Memory B cell (primary cell): ENCODE measurements around the gene HSPG2.

Experiments used
- ATAC-seq: fragments of 150-1000 bp; cut with Tn5 transposase; 2 replicates; pipeline ENCODE4 v1.10.0; 2021; ENCODE audit warnings: low read depth, mild to moderate bottlenecking, moderate library complexity
- DNase-seq, 2 donors: peaks; one replicate each; pipeline ENCODE4 v3.0.0; 2022; ENCODE audit warnings: low spot score in 2 of 2
- H3K27ac Mint-ChIP-seq: one replicate; pipeline ENCODE4 v1.8.0; 2022; ENCODE audit warnings: mild to moderate bottlenecking, moderate library complexity, mixed read lengths
- H3K27me3 Mint-ChIP-seq: one replicate; pipeline ENCODE4 v1.8.0; 2022; ENCODE audit warnings: mixed read lengths
- H3K36me3 Mint-ChIP-seq: one replicate; pipeline ENCODE4 v1.8.0; 2022; ENCODE audit warnings: mild to moderate bottlenecking, mixed read lengths
- H3K4me1 Mint-ChIP-seq: one replicate; pipeline ENCODE4 v1.8.0; 2022; ENCODE audit warnings: mixed read lengths
- H3K4me3 Mint-ChIP-seq: one replicate; pipeline ENCODE4 v1.8.0; 2022; ENCODE audit warnings: mild to moderate bottlenecking, moderate library complexity, mixed read lengths
- H3K9me3 Mint-ChIP-seq: one replicate; pipeline ENCODE4 v1.8.0; 2022; ENCODE audit warnings: mixed read lengths

The HSPG2 gene

DNA sequence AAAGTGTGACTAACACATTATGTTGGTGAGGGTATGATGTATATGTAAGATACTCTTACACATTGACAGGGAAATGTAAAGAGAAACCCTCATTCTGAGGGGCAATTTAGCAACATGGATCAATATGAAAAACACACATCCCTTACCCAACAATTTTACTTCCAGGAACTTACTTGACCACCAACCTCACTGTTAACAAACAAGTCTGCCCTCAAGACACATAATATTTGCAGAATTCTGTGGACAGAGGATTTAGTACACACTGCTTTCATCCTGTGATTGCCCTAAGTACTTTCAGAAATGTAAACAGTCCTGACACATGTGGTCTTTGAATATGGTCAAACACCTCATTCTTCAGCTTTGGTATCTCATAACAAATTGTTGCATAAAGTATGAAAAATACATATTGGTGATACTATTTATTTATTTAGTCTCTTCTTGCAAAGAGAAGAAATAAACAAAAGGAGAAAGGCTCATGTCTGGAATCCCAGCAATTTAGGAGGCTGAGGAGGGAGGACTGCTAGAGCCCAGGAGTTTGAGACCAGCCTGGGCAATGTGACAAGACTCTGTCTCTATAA is 161.0 kb downstream of the HSPG2 start:
- Mint-ChIP-seq H3K27me3 (no peaks in the 10 kb centered on the region), H3K36me3 (peaks cover 14% of the 10 kb centered on the region), H3K4me3 (no peak overlapping the region), H3K4me1 (peaks cover 37% of the 10 kb centered on the region), H3K9me3 (peaks cover 2% of the 10 kb centered on the region), H3K27ac (peak overlapping the region; percentile 58)
- no peak for ATAC-seq
- DNase-seq = no peak

DNA sequence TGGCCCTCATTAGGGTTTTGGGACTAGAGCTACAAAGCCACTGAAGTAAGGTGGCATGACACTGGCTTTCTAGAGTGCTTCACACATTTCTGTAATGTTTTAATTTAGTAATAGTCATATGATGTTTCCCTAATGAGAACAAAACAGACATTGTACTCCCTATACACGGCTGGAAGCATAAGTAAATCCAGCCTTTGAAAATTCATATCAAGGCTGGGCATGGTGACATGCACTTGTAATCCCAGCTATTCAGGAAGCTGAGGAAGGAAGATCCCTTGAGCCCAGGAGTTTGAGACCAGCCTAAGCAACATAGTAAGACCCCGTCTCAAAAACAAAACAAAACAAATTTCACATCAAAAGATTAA is 161.6 kb downstream of the HSPG2 start:
- Mint-ChIP-seq H3K4me3 (no peak overlapping the region), H3K27me3 (no peaks in the 10 kb centered on the region), H3K36me3 (peaks cover 14% of the 10 kb centered on the region), H3K9me3 (peaks cover 2% of the 10 kb centered on the region), H3K27ac (peak overlapping the region; percentile 58), H3K4me1 (peaks cover 37% of the 10 kb centered on the region)
- ATAC-seq = no peak
- no peak for DNase-seq

DNA sequence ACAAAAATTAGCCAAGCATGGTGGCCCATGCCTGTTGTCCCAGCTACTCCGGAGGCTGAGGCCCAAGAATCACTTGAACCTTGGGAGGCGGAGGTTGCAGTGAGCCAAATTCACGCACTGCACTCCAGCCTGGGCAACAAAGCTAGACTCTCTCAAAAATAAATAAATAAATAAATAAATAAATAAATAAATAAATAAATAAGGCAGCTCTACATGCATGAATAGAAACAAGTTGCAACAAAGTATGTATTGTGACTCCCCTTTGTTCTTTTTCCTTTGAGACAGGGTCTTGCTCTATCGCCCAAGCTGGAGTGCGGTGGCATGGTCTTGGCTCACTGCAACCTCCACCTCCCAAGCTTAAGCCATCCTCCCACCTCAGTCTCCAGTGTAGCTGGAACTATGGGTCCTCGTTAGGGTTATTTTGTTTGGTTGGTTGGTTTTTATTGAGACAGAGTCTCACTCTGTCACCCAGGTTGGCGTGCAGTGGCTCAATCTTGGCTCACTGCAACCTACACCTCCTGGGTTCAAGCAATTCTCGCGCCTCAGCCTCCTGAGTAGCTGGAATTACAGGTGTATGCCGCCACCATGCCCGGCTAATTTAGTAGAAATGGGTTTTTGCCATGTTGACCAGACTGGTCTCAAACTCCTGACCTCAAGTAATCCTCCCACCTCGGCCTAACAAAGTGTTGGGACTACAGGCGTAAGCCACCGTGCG is 162.1 kb downstream of the HSPG2 start:
- ATAC-seq = no peak
- no peak overlapping the region for H3K4me3 Mint-ChIP-seq
- peaks cover 16% of the 10 kb centered on the region for H3K36me3 Mint-ChIP-seq
- H3K9me3 Mint-ChIP-seq = peaks cover 2% of the 10 kb centered on the region
- no peaks in the 10 kb centered on the region for H3K27me3 Mint-ChIP-seq
- H3K4me1 Mint-ChIP-seq = peaks cover 35% of the 10 kb centered on the region
- H3K27ac Mint-ChIP-seq = peak overlapping the region; percentile 58
- DNase-seq = no peak

DNA sequence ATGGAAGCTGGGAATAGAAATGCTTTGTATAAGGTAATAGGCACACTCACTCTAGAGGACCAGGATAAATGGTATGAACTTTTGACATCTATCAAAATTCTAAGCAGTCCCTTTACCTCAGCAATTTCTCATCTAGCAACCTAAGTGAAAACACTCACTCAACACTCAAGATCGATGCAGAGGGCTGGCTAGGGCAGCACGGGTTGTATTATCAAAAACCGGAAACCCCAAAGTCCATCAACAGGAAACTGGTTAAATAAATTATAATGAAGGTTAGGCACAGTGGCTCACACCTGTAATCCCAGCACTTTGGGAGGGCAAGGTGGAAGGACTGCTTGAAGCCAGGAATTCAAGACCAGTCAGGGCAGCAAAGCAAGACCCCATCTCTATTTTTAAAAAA is 163.5 kb downstream of the HSPG2 start:
- peaks cover 2% of the 10 kb centered on the region for H3K9me3 Mint-ChIP-seq
- no peaks in the 10 kb centered on the region for H3K27me3 Mint-ChIP-seq
- ATAC-seq (peak; percentile 73), DNase-seq (no peak)
- H3K4me3 Mint-ChIP-seq = peak overlapping the region; percentile 27
- peak overlapping the region; percentile 74 for H3K27ac Mint-ChIP-seq
- peaks cover 34% of the 10 kb centered on the region for H3K4me1 Mint-ChIP-seq
- peaks cover 21% of the 10 kb centered on the region for H3K36me3 Mint-ChIP-seq
